Measurements from ENCODE around the gene MAML3.

The MAML3 gene

GRCh38 chr4:139857021-139857420, 297.0 kb downstream of the MAML3 start:
- H2AFZ ChIP-seq (ENCODE audit: low read length): no peak overlapping the region
- H3K4me3 ChIP-seq (ENCODE audit: low read length in 2 of 2): no peak overlapping the region
- no peak overlapping the region for H2BK5ac ChIP-seq (ENCODE audit: low read length)
- no peak overlapping the region for H2BK12ac ChIP-seq (ENCODE audit: low read length)
- no peak overlapping the region for H3K14ac ChIP-seq (ENCODE audit: low read length)
- WGBS, 2 donors (ENCODE audit: extremely low coverage in 2 of 2, insufficient read length in 2 of 2, insufficient replicate concordance in 1 of 2): no CpG with 5 or more reads among the region's 4 CpGs
- H3K23ac ChIP-seq (ENCODE audit: low read depth, low read length, poor library complexity): no peak overlapping the region
- no peak overlapping the region for H3K18ac ChIP-seq (ENCODE audit: low read length)
- peaks cover 9 to 12% of the 10 kb centered on the region in 2 donors for H3K4me1 ChIP-seq (ENCODE audit: control insufficient read depth in 2 of 2, insufficient read depth in 1 of 2, low read depth in 1 of 2, low read length in 2 of 2)
- no peak overlapping the region for H4K8ac ChIP-seq (ENCODE audit: low read depth, low read length)
- DNase-seq (ENCODE audit: low spot score): peak; percentile 72
- peaks cover 0 to 3% of the 10 kb centered on the region in 2 donors for H3K36me3 ChIP-seq (replicated peaks in 1 of 2; ENCODE audit: control insufficient read depth in 2 of 2, insufficient read depth in 2 of 2, low read length in 2 of 2)
- H2AK5ac ChIP-seq (ENCODE audit: low read depth, low read length): no peak overlapping the region
- no peaks in the 10 kb centered on the region for H3K27me3 ChIP-seq (ENCODE audit: control insufficient read depth in 3 of 3, insufficient read depth in 3 of 3, low read depth in 1 of 3, low read length in 3 of 3)
- H3K4me2 ChIP-seq (ENCODE audit: insufficient read depth, low read length, poor library complexity, severe bottlenecking): no peak overlapping the region
- H2BK15ac ChIP-seq (ENCODE audit: low read length): no peak overlapping the region
- no peak overlapping the region for H3K9ac ChIP-seq (ENCODE audit: low read depth, low read length, poor library complexity)
- H2BK120ac ChIP-seq (ENCODE audit: low read depth, low read length): no peak overlapping the region
- H3K27ac ChIP-seq (replicated peaks; ENCODE audit: low read length): no peak overlapping the region
- H3K9me3 ChIP-seq (replicated peaks in 1 of 2; ENCODE audit: control insufficient read depth in 2 of 2, insufficient read depth in 1 of 2, low read depth in 1 of 2, low read length in 2 of 2): no peaks in the 10 kb centered on the region
- no peak overlapping the region for H4K91ac ChIP-seq (ENCODE audit: low read depth, low read length, poor library complexity)
- no peaks in the 10 kb centered on the region for H3K79me1 ChIP-seq (ENCODE audit: low read depth, low read length)
- no peak overlapping the region for H3K4ac ChIP-seq (ENCODE audit: low read length)

GRCh38 chr4:139854668-139855403, 299.1 kb downstream of the MAML3 start:
- Histone ChIP-seq H3K27ac (replicated peaks; ENCODE audit: low read length) (no peak overlapping the region), H2BK15ac (ENCODE audit: low read length) (peak overlapping the region; percentile 42), H3K27me3 (ENCODE audit: control insufficient read depth in 3 of 3, insufficient read depth in 3 of 3, low read depth in 1 of 3, low read length in 3 of 3) (no peaks in the 10 kb centered on the region), H2AK5ac (ENCODE audit: low read depth, low read length) (peak overlapping the region; percentile 44), H3K14ac (ENCODE audit: low read length) (no peak overlapping the region), H3K4me3 (ENCODE audit: low read length in 2 of 2) (no peak overlapping the region), H2BK12ac (ENCODE audit: low read length) (no peak overlapping the region), H3K36me3 (replicated peaks in 1 of 2; ENCODE audit: control insufficient read depth in 2 of 2, insufficient read depth in 2 of 2, low read length in 2 of 2) (peaks cover 0 to 3% of the 10 kb centered on the region in 2 donors), H3K9ac (ENCODE audit: low read depth, low read length, poor library complexity) (no peak overlapping the region), H4K8ac (ENCODE audit: low read depth, low read length) (no peak overlapping the region), H2AFZ (ENCODE audit: low read length) (no peak overlapping the region), H4K91ac (ENCODE audit: low read depth, low read length, poor library complexity) (no peak overlapping the region), H2BK120ac (ENCODE audit: low read depth, low read length) (no peak overlapping the region), H3K79me1 (ENCODE audit: low read depth, low read length) (no peaks in the 10 kb centered on the region), H3K18ac (ENCODE audit: low read length) (peak overlapping the region; percentile 61), H3K4ac (ENCODE audit: low read length) (peak overlapping the region; percentile 62), H3K23ac (ENCODE audit: low read depth, low read length, poor library complexity) (peak overlapping the region; percentile 81), H3K9me3 (replicated peaks in 1 of 2; ENCODE audit: control insufficient read depth in 2 of 2, insufficient read depth in 1 of 2, low read depth in 1 of 2, low read length in 2 of 2) (no peaks in the 10 kb centered on the region), H3K4me2 (ENCODE audit: insufficient read depth, low read length, poor library complexity, severe bottlenecking) (no peak overlapping the region), H2BK5ac (ENCODE audit: low read length) (no peak overlapping the region), H3K4me1 (ENCODE audit: control insufficient read depth in 2 of 2, insufficient read depth in 1 of 2, low read depth in 1 of 2, low read length in 2 of 2) (peaks cover 9 to 12% of the 10 kb centered on the region in 2 donors)
- no peak for DNase-seq (ENCODE audit: low spot score)
- WGBS, 2 donors (ENCODE audit: extremely low coverage in 2 of 2, insufficient read length in 2 of 2, insufficient replicate concordance in 1 of 2): no CpG with 5 or more reads among the region's 7 CpGs

GRCh38 chr4:139853309-139853708, 300.7 kb downstream of the MAML3 start:
- no peak overlapping the region for H2BK12ac ChIP-seq (ENCODE audit: low read length)
- no peak overlapping the region for H4K91ac ChIP-seq (ENCODE audit: low read depth, low read length, poor library complexity)
- H3K4me2 ChIP-seq (ENCODE audit: insufficient read depth, low read length, poor library complexity, severe bottlenecking): no peak overlapping the region
- H3K4me3 ChIP-seq (ENCODE audit: low read length in 2 of 2): no peak overlapping the region
- no peaks in the 10 kb centered on the region for H3K9me3 ChIP-seq (replicated peaks in 1 of 2; ENCODE audit: control insufficient read depth in 2 of 2, insufficient read depth in 1 of 2, low read depth in 1 of 2, low read length in 2 of 2)
- no peak overlapping the region for H3K9ac ChIP-seq (ENCODE audit: low read depth, low read length, poor library complexity)
- H3K18ac ChIP-seq (ENCODE audit: low read length): no peak overlapping the region
- H2BK120ac ChIP-seq (ENCODE audit: low read depth, low read length): no peak overlapping the region
- no peaks in the 10 kb centered on the region for H3K79me1 ChIP-seq (ENCODE audit: low read depth, low read length)
- H2BK5ac ChIP-seq (ENCODE audit: low read length): no peak overlapping the region
- H3K27ac ChIP-seq (replicated peaks; ENCODE audit: low read length): no peak overlapping the region
- no peaks in the 10 kb centered on the region for H3K27me3 ChIP-seq (ENCODE audit: control insufficient read depth in 3 of 3, insufficient read depth in 3 of 3, low read depth in 1 of 3, low read length in 3 of 3)
- peaks cover 0 to 3% of the 10 kb centered on the region in 2 donors for H3K36me3 ChIP-seq (replicated peaks in 1 of 2; ENCODE audit: control insufficient read depth in 2 of 2, insufficient read depth in 2 of 2, low read length in 2 of 2)
- H2BK15ac ChIP-seq (ENCODE audit: low read length): no peak overlapping the region
- no peak overlapping the region for H3K23ac ChIP-seq (ENCODE audit: low read depth, low read length, poor library complexity)
- no peak overlapping the region for H3K4ac ChIP-seq (ENCODE audit: low read length)
- no peak for DNase-seq (ENCODE audit: low spot score)
- no peak overlapping the region for H3K14ac ChIP-seq (ENCODE audit: low read length)
- peaks cover 16 to 22% of the 10 kb centered on the region in 2 donors for H3K4me1 ChIP-seq (ENCODE audit: control insufficient read depth in 2 of 2, insufficient read depth in 1 of 2, low read depth in 1 of 2, low read length in 2 of 2)
- H2AK5ac ChIP-seq (ENCODE audit: low read depth, low read length): no peak overlapping the region
- H4K8ac ChIP-seq (ENCODE audit: low read depth, low read length): no peak overlapping the region
- H2AFZ ChIP-seq (ENCODE audit: low read length): no peak overlapping the region

- DNase-seq (ENCODE audit: low spot score): no peak
- Histone ChIP-seq H3K9me3 (replicated peaks in 1 of 2; ENCODE audit: control insufficient read depth in 2 of 2, insufficient read depth in 1 of 2, low read depth in 1 of 2, low read length in 2 of 2) (no peaks in the 10 kb centered on the region), H2AK5ac (ENCODE audit: low read depth, low read length) (no peak overlapping the region), H3K4me2 (ENCODE audit: insufficient read depth, low read length, poor library complexity, severe bottlenecking) (no peak overlapping the region), H3K4ac (ENCODE audit: low read length) (no peak overlapping the region), H4K91ac (ENCODE audit: low read depth, low read length, poor library complexity) (no peak overlapping the region), H2BK15ac (ENCODE audit: low read length) (no peak overlapping the region), H2BK5ac (ENCODE audit: low read length) (no peak overlapping the region), H2AFZ (ENCODE audit: low read length) (no peak overlapping the region), H3K4me1 (ENCODE audit: control insufficient read depth in 2 of 2, insufficient read depth in 1 of 2, low read depth in 1 of 2, low read length in 2 of 2) (peaks cover 18 to 25% of the 10 kb centered on the region in 2 donors), H3K18ac (ENCODE audit: low read length) (no peak overlapping the region), H3K36me3 (replicated peaks in 1 of 2; ENCODE audit: control insufficient read depth in 2 of 2, insufficient read depth in 2 of 2, low read length in 2 of 2) (peaks cover 0 to 3% of the 10 kb centered on the region in 2 donors), H3K9ac (ENCODE audit: low read depth, low read length, poor library complexity) (no peak overlapping the region), H2BK120ac (ENCODE audit: low read depth, low read length) (no peak overlapping the region), H3K4me3 (ENCODE audit: low read length in 2 of 2) (no peak overlapping the region), H3K27ac (replicated peaks; ENCODE audit: low read length) (no peak overlapping the region), H4K8ac (ENCODE audit: low read depth, low read length) (no peak overlapping the region), H3K23ac (ENCODE audit: low read depth, low read length, poor library complexity) (no peak overlapping the region), H2BK12ac (ENCODE audit: low read length) (no peak overlapping the region), H3K27me3 (ENCODE audit: control insufficient read depth in 3 of 3, insufficient read depth in 3 of 3, low read depth in 1 of 3, low read length in 3 of 3) (no peaks in the 10 kb centered on the region), H3K14ac (ENCODE audit: low read length) (no peak overlapping the region), H3K79me1 (ENCODE audit: low read depth, low read length) (no peaks in the 10 kb centered on the region)
- WGBS, 2 donors (ENCODE audit: extremely low coverage in 2 of 2, insufficient read length in 2 of 2, insufficient replicate concordance in 1 of 2): no CpG with 5 or more reads among the region's 4 CpGs
Observed at GRCh38 chr4:139852612-139853269, 301.2 kb downstream of the MAML3 start.
